Spleen (tissue), 7 donors: ENCODE measurements around the gene TNFRSF1B.

Source experiments
- CTCF ChIP-seq, 11 experiments: fragments of 200-600 bp in 7 of 11; fragments of 450-650 bp in 4 of 11; sonication (generic) in 4 of 11; IDR thresholded peaks in 8 of 11; conservative IDR thresholded peaks in 3 of 11; 1 replicate in 7 of 11; 2 replicates in 4 of 11; pipeline versions ENCODE4 v1.4.0 to v1.8.0; 2016 to 2021; ENCODE audit warnings: antibody characterized with exemption in 11 of 11, inconsistent platforms in 4 of 11, mild to moderate bottlenecking in 1 of 11
- POLR2A ChIP-seq, 3 donors: fragments of 450-650 bp; IDR thresholded peaks; one replicate each; pipeline ENCODE4 v1.5.1; 2017; ENCODE audit warnings: antibody characterized with exemption in 3 of 3, mild to moderate bottlenecking in 1 of 3
- POLR2AphosphoS5 ChIP-seq, 3 donors: sonication (generic); formaldehyde crosslinking; IDR thresholded peaks; one replicate each; pipeline ENCODE4 v1.5.1; 2017; ENCODE audit warnings: antibody characterized with exemption in 3 of 3
- donor health status: DM: no; HTN: no; CAD: no; lungs with moderate emphysema.
- donor health status: DM: no; HTN: no; CAD: no.
- donor health status: DM: no; HTN: no; CAD: no.

DNA sequence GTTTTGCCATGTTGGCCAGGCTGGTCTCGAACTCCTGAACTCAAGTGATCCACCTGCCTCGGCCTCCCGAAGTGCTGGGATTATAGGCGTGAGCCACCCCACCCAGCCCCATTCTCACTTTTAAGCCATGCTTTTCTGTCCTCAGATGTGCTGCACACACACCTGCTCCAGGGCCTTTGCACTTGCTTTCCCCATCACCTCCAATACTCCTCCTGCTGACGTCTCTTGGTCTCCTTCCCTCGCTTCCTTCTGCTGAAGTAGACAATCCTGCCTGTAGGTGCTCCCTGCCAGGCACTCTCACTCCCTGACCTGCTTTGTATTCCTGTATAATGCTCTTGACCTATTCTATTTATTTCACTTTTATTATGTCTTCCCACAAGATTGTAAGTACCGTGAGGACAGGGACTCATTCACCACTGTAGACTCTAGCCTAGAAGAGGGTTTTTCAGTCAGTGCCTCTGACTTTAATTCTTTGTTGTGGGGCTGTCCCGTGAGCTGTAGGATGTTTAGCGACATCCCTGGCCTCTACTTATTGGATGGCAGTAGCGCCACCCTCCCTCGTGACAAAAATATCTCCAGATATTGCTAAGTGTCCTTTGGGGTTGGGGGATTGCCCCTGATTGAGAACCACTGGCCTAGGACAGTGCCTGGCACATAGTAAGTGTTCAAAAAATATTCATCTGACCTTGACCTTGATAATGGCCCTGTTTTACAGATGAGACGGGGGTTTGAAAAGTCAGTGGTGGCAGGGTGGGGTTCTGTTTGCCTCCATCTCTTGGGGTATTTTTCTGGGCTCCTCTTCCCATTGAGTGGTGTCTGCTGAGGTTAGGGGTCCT is 4.6 kb downstream of the TNFRSF1B start:
- TF ChIP-seq CTCF (IDR thresholded peaks at IDR 0.05 in 8 of 11, conservative IDR thresholded peaks at IDR 0.05 in 3 of 11): no peak
- TF ChIP-seq POLR2A (IDR thresholded peaks at IDR 0.05): no peak
- TF ChIP-seq POLR2AphosphoS5 (IDR thresholded peaks at IDR 0.05): no peak
